Breast epithelium (tissue), 3 donors: Measurements from ENCODE around the gene KHDC4.

Experiments used
- POLR2AphosphoS5 ChIP-seq, 3 donors: sonication (generic); formaldehyde crosslinking; IDR thresholded peaks; one replicate each; pipeline ENCODE4 v1.6.1; 2017; ENCODE audit warnings: antibody characterized with exemption in 3 of 3
- TF ChIP-seq, protein P1 (sequence below), 3 donors: fragments of 450-650 bp; IDR thresholded peaks; one replicate each; pipeline ENCODE4 v1.5.1; 2016 to 2017; ENCODE audit warnings: antibody characterized with exemption in 3 of 3, mild to moderate bottlenecking in 3 of 3, moderate library complexity in 3 of 3

DNA sequence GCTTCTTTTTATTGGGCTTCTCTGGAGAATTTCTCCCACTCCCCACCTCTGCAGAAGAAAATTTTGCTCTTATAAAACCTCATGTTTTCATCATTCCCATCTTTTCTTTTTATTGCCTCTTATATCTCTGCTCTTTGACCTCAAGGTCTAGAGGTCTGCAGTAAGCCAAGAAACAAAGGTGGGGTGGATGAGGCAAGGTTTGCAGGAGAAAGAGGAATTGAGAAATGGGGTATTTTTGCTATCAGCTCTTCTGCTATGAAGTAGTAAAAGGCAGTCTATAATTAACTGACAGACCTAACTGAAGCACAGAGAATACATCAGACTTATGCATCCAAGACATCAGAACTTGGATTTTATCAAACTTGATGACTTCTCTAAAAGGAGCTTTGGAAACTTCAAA lies 52.0 kb downstream of the KHDC4 start:
- TF ChIP-seq, protein P1, sequence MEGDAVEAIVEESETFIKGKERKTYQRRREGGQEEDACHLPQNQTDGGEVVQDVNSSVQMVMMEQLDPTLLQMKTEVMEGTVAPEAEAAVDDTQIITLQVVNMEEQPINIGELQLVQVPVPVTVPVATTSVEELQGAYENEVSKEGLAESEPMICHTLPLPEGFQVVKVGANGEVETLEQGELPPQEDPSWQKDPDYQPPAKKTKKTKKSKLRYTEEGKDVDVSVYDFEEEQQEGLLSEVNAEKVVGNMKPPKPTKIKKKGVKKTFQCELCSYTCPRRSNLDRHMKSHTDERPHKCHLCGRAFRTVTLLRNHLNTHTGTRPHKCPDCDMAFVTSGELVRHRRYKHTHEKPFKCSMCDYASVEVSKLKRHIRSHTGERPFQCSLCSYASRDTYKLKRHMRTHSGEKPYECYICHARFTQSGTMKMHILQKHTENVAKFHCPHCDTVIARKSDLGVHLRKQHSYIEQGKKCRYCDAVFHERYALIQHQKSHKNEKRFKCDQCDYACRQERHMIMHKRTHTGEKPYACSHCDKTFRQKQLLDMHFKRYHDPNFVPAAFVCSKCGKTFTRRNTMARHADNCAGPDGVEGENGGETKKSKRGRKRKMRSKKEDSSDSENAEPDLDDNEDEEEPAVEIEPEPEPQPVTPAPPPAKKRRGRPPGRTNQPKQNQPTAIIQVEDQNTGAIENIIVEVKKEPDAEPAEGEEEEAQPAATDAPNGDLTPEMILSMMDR (IDR thresholded peaks at IDR 0.05) = no peak
- TF ChIP-seq POLR2AphosphoS5 (IDR thresholded peaks at IDR 0.05) = no peak
